Tibial nerve (tissue), 4 donors: ENCODE data around the gene NT5C. TPM values are rescaled to one million over a fixed set of nuclear protein-coding genes. Genes with fewer than 3 reads are reported as not detected.
"Not testable (repeated sequence)": the region's sequence is repeated elsewhere in the genome, so short reads cannot be mapped to it uniquely, and the experiment has no call there.

Experiments
- DNase-seq, 2 donors: peaks; one replicate each; pipeline ENCODE4 v3.0.0-alpha.2; 2019; ENCODE audit warnings: low spot score in 2 of 2
- H3K27ac ChIP-seq, 4 donors: fragments of 200-600 bp; sonication (generic) in 3 of 4; one replicate each; pipeline ENCODE4 v1.5.1; 2017 to 2019; ENCODE audit warnings: mild to moderate bottlenecking in 1 of 4
- H3K27me3 ChIP-seq, 2 donors: fragments of 200-600 bp; sonication (generic) in 1 of 2; one replicate each; pipeline versions ENCODE4 v1.5.1 to v1.6.0; 2017 to 2019
- H3K36me3 ChIP-seq, 3 donors: fragments of 200-600 bp; sonication (generic); one replicate each; pipeline ENCODE4 v1.5.1; 2018 to 2019
- H3K4me1 ChIP-seq, 4 donors: fragments of 200-600 bp; sonication (generic) in 3 of 4; one replicate each; pipeline ENCODE4 v1.5.1; 2017 to 2019
- H3K4me3 ChIP-seq, 4 donors: fragments of 200-600 bp; sonication (generic) in 3 of 4; one replicate each; pipeline ENCODE4 v1.5.1; 2017 to 2019; ENCODE audit warnings: mild to moderate bottlenecking in 1 of 4, moderate library complexity in 1 of 4
- H3K9me3 ChIP-seq, 4 donors: fragments of 200-600 bp; sonication (generic) in 3 of 4; one replicate each; pipeline ENCODE4 v1.5.1; 2017 to 2019
- EP300 ChIP-seq, 2 donors: sonication (generic); formaldehyde crosslinking; IDR thresholded peaks; one replicate each; pipeline ENCODE4 v1.6.1; 2017; ENCODE audit warnings: antibody characterized with exemption in 2 of 2, mild to moderate bottlenecking in 1 of 2
- POLR2A ChIP-seq, 2 donors: fragments of 450-650 bp; IDR thresholded peaks; one replicate each; pipeline ENCODE4 v1.6.1; 2017; ENCODE audit warnings: antibody characterized with exemption in 2 of 2, mild to moderate bottlenecking in 2 of 2, moderate library complexity in 2 of 2
- WGBS, 2 donors: methylation state at CpG; one replicate each; pipeline ENCODE4 v1.1.5; 2018; 5-methylcytosine and 5-hydroxymethylcytosine counted together
- total RNA-seq, 4 donors: library from RNA; depleted of rRNA; stranded (reverse); fragments of >200 nt; gene quantifications; one replicate each; pipeline ENCODE4 v1.1.0, GENCODE V29; 2016
- TF ChIP-seq, protein P1 (sequence below), 5 experiments: fragments of 200-600 bp in 3 of 5; fragments of 450-650 bp in 2 of 5; sonication (generic) in 3 of 5; IDR thresholded peaks; one replicate each; pipeline ENCODE4 v1.5.1; 2016 to 2019; ENCODE audit warnings: antibody characterized with exemption in 5 of 5, mild to moderate bottlenecking in 3 of 5, moderate library complexity in 2 of 5

NT5C gene
- total RNA-seq, 4 donors from 2014 or later, result 137 to 194 (median 166) TPM

DNA sequence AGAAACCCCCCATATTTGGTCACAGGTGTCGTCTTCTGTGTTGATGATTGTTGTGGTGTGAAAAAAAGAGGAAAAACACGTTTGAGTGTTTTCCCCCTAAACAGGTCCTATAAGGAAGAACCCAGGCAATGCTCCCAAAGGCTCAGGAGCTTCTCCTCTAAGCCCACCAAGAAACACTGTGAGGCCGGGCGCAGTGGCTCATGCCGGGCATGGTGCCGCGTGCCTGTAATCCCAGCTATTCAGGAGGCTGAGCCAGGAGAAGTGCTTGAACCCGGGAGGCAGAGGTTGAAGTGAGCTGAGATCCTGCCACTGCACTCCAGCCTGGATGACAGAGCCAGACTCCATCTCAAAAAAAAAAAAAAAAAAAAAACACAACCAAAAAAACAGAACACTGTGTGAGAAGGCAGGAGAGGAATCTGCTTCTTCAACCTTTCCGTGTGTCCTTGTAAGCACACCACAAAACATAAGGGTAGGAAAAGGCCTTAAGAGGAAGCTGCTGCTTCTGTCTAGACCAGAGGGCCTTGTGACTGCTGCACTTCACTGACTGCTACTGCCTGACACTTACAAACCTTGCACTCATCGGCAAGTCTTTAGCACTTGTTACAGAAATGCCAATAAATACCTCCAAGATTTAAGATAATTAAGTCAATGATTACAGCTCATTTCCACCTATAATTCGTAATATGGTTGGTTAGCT is 13.4 kb upstream of the NT5C start:
- TF ChIP-seq, protein P1, sequence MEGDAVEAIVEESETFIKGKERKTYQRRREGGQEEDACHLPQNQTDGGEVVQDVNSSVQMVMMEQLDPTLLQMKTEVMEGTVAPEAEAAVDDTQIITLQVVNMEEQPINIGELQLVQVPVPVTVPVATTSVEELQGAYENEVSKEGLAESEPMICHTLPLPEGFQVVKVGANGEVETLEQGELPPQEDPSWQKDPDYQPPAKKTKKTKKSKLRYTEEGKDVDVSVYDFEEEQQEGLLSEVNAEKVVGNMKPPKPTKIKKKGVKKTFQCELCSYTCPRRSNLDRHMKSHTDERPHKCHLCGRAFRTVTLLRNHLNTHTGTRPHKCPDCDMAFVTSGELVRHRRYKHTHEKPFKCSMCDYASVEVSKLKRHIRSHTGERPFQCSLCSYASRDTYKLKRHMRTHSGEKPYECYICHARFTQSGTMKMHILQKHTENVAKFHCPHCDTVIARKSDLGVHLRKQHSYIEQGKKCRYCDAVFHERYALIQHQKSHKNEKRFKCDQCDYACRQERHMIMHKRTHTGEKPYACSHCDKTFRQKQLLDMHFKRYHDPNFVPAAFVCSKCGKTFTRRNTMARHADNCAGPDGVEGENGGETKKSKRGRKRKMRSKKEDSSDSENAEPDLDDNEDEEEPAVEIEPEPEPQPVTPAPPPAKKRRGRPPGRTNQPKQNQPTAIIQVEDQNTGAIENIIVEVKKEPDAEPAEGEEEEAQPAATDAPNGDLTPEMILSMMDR (IDR thresholded peaks at IDR 0.05), result no peak
- no peak for TF ChIP-seq EP300 (IDR thresholded peaks at IDR 0.05)
- TF ChIP-seq POLR2A (IDR thresholded peaks at IDR 0.05), result no peak
- no peaks in the 10 kb centered on the region for H3K4me1 ChIP-seq
- no peak for DNase-seq
- no peaks in the 10 kb centered on the region for H3K27me3 ChIP-seq
- peaks cover 0 to 71% (median 0%) of the 10 kb centered on the region in 3 donors for H3K36me3 ChIP-seq
- WGBS, 2 donors, result 87 to 89% methylated on average over 11 of the region's 11 CpGs
- no peak overlapping the region for H3K4me3 ChIP-seq
- no peaks in the 10 kb centered on the region for H3K9me3 ChIP-seq
- H3K27ac ChIP-seq, result no peak overlapping the region

DNA sequence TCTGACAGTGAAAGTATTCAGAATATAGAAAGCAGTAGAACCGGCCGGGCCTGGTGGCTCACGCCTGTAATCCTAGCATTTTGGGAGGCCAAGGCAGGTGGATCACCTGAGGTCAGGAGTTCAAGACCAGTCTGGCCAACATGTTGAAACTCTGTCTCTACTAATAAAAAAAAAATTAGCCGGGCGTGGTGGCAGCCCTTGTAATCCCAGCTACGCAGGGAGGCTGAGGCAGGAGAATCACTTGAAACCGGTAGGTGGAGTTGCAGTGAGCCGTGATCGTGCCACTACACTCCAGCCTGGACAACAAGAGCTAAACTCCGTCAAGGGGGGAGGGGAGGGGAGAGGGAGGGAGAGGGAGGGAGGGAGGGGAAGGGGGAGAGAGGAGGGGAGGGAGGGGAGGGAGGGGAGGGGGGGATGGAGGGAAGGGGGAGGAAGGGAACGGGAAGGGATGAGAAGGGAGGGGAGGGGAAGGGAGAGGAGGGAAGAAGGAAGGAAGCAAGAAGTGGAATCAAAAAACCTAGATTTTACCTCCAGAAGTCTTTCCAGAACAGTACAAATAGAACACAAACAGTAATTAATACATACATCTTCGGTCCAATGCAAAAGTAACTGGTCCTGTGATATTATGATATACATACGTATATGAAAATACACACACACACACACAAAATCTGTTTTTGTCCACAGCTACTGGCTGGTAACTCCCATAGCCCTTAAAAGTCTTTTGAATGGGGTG is 10.9 kb upstream of the NT5C start:
- no peak for DNase-seq
- no peaks in the 10 kb centered on the region for H3K4me1 ChIP-seq
- H3K36me3 ChIP-seq, result peaks cover 0 to 66% (median 0%) of the 10 kb centered on the region in 3 donors
- no peaks in the 10 kb centered on the region for H3K27me3 ChIP-seq
- TF ChIP-seq POLR2A (IDR thresholded peaks at IDR 0.05) (no peak), EP300 (IDR thresholded peaks at IDR 0.05) (no peak)
- TF ChIP-seq, protein P1 (IDR thresholded peaks at IDR 0.05), result no peak
- WGBS, 2 donors, result 77 to 83% methylated on average over 13 of the region's 13 CpGs
- no peak overlapping the region for H3K4me3 ChIP-seq
- no peaks in the 10 kb centered on the region for H3K9me3 ChIP-seq
- H3K27ac ChIP-seq, result no peak overlapping the region

DNA sequence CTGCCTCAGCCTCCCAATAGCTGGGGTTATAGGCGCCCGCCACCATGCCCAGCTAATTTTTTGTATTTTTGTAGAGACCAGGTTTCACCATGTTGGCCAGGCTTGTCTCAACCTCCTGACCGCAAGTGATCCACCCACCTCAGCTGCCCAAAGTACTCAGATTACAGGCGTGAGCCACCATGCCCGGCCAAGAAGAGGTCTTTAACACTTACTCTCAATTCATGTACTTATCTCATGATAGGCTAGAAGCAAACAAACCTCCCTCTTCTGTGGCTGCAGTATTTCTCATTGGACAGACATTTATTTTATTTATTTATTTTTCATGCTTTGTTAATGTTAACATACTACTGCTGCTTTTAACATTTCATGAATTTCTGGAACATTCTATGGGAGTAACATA is 7.0 kb upstream of the NT5C start:
- 90 to 96% methylated on average over 5 of the region's 5 CpGs for WGBS, 2 donors
- no peak for TF ChIP-seq POLR2A (IDR thresholded peaks at IDR 0.05)
- TF ChIP-seq EP300 (IDR thresholded peaks at IDR 0.05), result no peak
- TF ChIP-seq, protein P1 (IDR thresholded peaks at IDR 0.05), result no peak
- Histone ChIP-seq H3K9me3 (no peaks in the 10 kb centered on the region), H3K4me3 (no peak overlapping the region), H3K4me1 (no peaks in the 10 kb centered on the region), H3K27me3 (no peaks in the 10 kb centered on the region), H3K36me3 (peaks cover 0 to 30% (median 0%) of the 10 kb centered on the region in 3 donors), H3K27ac (no peak overlapping the region)
- no peak for DNase-seq

DNA sequence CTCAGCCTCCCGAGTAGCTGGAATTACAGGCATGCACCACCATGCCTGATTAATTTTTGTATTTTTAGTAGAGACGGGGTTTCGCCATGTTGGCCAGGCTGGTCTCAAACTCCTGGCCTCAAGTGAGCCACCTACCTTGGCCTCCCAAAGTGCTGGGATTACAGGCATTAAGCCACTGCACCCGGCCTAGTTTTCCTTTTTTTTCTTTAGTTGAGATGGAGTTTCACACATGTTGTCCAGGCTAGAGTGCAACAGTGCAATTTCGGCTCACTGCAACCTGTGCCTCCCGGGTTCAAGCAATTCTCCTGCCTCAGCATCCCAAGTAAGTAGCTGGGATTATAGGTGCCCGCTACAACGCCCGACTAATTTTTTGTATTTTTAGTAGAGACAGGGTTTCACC is 6.2 kb upstream of the NT5C start:
- H3K9me3 ChIP-seq, H3K4me1 ChIP-seq, H3K27me3 ChIP-seq, DNase-seq, H3K4me3 ChIP-seq, H3K27ac ChIP-seq: not testable (repeated sequence)
- WGBS, 2 donors, result 94 to 95% methylated on average over 9 of the region's 9 CpGs
- H3K36me3 ChIP-seq, result peaks cover 0 to 24% (median 0%) of the 10 kb centered on the region in 3 donors

DNA sequence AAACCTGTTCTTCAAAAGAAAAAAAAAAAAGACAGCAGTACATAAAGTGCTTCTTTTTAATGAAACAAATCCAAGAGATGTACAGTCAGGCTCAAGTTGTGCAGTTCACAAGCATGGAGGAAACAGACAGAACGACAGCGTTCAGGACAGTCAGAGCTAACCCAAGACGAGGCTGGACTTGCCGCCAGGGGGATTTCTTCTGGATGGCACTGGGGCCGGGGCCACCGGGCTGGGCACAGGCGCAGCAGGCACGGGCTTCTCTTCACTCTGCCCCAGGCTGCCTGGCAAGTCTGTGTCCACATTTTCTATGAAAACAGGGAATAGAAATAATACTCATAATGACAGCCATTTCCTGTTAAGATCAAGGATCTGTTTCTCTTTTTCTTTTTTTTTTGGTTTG is 4.4 kb upstream of the NT5C start:
- Histone ChIP-seq H3K27ac (no peak overlapping the region), H3K27me3 (no peaks in the 10 kb centered on the region), H3K4me1 (peaks cover 0 to 8% (median 6%) of the 10 kb centered on the region in 4 donors), H3K9me3 (no peaks in the 10 kb centered on the region), H3K36me3 (peaks cover 0 to 11% (median 0%) of the 10 kb centered on the region in 3 donors), H3K4me3 (no peak overlapping the region)
- no peak for TF ChIP-seq EP300 (IDR thresholded peaks at IDR 0.05)
- WGBS, 2 donors, result 82 to 88% methylated on average over 8 of the region's 8 CpGs
- DNase-seq, result no peak

DNA sequence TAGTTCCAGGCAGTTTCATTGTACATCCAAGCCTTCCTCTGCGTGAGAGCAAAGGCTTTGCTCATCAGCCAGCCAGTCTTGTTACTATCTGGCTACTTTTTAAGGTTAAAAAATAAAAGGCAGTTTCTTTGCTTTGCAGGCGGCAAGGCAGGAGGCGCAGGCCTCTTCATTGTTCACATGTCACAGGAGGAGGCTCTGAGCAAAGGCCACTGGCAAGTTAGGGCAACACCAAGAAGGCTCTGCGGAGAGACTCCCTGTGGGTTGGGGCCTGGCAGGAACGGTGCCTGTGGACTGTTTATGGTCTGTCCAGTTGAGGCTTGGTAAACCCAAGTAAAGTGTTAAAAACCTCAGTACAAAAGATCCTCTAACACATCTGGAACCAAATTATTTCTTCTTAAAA is 3.9 kb upstream of the NT5C start:
- Histone ChIP-seq H3K4me1 (peaks cover 0 to 13% (median 6%) of the 10 kb centered on the region in 4 donors), H3K4me3 (no peak overlapping the region), H3K27ac (no peak overlapping the region), H3K27me3 (no peaks in the 10 kb centered on the region), H3K9me3 (no peaks in the 10 kb centered on the region), H3K36me3 (peaks cover 0 to 9% (median 0%) of the 10 kb centered on the region in 3 donors)
- WGBS, 2 donors, result 80 to 84% methylated on average over 5 of the region's 5 CpGs
- TF ChIP-seq EP300 (IDR thresholded peaks at IDR 0.05) (no peak), POLR2A (IDR thresholded peaks at IDR 0.05) (no peak)
- TF ChIP-seq, protein P1 (IDR thresholded peaks at IDR 0.05), result no peak
- no peak for DNase-seq

DNA sequence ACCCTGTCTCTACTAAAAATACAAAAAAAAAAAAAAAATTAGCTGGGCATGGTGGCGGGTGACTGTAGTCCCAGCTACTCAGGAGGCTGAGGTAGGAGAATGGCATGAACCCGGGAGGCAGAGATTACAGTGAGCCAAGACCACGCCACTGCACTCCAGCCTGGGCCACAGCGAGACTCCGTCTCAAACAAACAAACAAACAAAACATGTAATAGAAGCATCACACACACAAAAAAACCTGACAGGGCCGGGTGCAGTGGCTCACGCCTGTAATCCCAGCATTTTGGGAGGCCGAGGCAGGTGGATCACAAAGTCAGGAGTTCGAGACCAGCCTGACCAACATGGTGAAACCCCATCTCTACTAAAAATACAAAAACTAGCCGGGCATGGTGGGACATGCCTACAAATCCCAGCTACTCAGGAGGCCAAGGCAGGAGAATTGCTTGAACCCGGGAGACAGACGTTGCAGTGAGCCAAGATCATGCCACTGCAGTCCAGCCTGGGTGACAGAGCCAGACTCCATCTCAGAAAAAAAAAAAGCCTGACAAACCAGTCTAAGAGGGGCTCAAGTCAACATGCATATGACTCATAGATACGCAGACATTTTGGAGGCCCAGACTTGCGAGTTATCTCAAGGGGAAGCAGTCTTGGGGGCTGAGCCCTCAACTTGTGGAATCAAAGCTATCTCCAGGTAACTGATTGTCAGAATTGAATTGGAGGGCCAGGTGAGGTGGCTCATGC is 2.2 kb upstream of the NT5C start:
- Histone ChIP-seq H3K36me3 (peaks cover 0 to 21% (median 0%) of the 10 kb centered on the region in 3 donors), H3K4me1 (peaks cover 0 to 19% (median 6%) of the 10 kb centered on the region in 4 donors)
- not testable (repeated sequence) for H3K27me3 ChIP-seq, H3K9me3 ChIP-seq, H3K27ac ChIP-seq, H3K4me3 ChIP-seq, DNase-seq
- WGBS, 2 donors, result 87% methylated on average over 14 of the region's 14 CpGs
